Measurements from ENCODE around the gene TMUB1.

DNA sequence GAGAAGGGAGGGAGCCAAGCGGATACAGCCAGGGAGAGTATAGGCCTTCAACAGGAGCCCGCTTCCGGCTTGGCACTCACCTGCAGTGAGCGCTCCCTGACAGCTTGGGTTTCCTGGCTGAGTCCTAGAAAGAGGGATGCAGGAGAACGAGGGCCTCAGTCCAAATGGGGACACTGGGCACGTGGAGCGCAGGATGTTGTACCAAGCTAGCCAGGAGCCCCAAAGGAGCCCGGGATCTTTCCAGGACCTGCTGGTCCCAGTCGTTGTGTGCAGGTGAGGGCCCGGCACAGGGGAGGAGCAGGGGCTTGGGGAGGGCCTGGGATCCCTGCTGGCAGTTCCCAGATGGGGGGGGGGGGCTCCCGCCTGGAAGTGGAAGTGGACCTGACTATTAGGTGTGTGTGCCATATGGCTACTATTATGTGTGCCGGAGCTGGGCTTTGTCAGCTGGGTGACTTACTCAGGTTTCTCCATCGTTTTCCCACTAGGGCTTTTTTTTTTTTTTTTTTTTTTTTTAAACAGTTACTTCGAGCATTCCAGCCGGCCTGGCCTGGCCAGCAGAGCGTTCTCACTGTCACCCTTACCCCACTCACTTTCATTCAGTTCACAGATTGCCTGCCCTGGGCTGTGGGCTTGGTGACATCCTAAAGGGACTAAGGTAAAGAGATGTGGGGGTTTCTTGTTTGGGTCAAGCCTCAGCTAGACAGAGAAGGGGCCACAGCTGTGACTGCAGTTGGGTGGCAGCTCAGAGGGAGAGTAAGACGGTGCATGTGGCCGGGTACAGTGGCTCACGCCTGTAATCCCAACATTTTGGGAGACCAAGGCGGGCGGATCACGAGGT, 6.8 kb upstream of the TMUB1 start:
- TF ChIP-seq, protein P1, sequence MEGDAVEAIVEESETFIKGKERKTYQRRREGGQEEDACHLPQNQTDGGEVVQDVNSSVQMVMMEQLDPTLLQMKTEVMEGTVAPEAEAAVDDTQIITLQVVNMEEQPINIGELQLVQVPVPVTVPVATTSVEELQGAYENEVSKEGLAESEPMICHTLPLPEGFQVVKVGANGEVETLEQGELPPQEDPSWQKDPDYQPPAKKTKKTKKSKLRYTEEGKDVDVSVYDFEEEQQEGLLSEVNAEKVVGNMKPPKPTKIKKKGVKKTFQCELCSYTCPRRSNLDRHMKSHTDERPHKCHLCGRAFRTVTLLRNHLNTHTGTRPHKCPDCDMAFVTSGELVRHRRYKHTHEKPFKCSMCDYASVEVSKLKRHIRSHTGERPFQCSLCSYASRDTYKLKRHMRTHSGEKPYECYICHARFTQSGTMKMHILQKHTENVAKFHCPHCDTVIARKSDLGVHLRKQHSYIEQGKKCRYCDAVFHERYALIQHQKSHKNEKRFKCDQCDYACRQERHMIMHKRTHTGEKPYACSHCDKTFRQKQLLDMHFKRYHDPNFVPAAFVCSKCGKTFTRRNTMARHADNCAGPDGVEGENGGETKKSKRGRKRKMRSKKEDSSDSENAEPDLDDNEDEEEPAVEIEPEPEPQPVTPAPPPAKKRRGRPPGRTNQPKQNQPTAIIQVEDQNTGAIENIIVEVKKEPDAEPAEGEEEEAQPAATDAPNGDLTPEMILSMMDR (IDR thresholded peaks at IDR 0.05) = no peak
- no peak for TF ChIP-seq POLR2A (IDR thresholded peaks at IDR 0.05)

All from heart left ventricle (tissue), 13 donors.